Measurements from ENCODE around the gene CDH9.

- TF ChIP-seq ZNF24 (tag by site-specific recombination; IDR thresholded peaks at IDR 0.05): no peak
- TF ChIP-seq CTCF (tag by site-specific recombination; IDR thresholded peaks at IDR 0.05): no peak
- no peak for TF ChIP-seq ZBTB17 (tag by site-specific recombination; IDR thresholded peaks at IDR 0.05)
- TF ChIP-seq ZBTB49 (tag by site-specific recombination; IDR thresholded peaks at IDR 0.05; ENCODE audit: low read depth): no peak
- no peak for TF ChIP-seq ZNF350 (tag by site-specific recombination; IDR thresholded peaks at IDR 0.05)
- TF ChIP-seq PATZ1 (tag by site-specific recombination; IDR thresholded peaks at IDR 0.05): no peak
- TF ChIP-seq ZNF600 (tag by site-specific recombination; IDR thresholded peaks at IDR 0.05): no peak
Measured at GRCh38 chr5:26921439-26921838, 116.9 kb downstream of the CDH9 start.

Data from HEK293 (cell line).